ENCODE data around the gene PHF8.

Gene PHF8

GRCh38 chrX:54044126-54044876, at the start of gene PHF8:
Gene PHF8 (minus strand): TSS chrX:54044473. CDS start chrX:54042728, 1,745 bp downstream.
- DNase-seq, result peak; percentile 94

- DNase-seq, result peak; percentile 47
Observed at GRCh38 chrX:54093571-54093970, 49.3 kb upstream of the PHF8 start.

- DNase-seq, result no peak
Observed at GRCh38 chrX:54093159-54093558, 48.9 kb upstream of the PHF8 start.

- no peak for DNase-seq
Observed at GRCh38 chrX:54090880-54091279, 46.6 kb upstream of the PHF8 start.

- DNase-seq, result no peak
Observed at GRCh38 chrX:54089191-54089590, 44.9 kb upstream of the PHF8 start.

- no peak for DNase-seq
Observed at GRCh38 chrX:54087661-54088060, 43.4 kb upstream of the PHF8 start.

GRCh38 chrX:54085666-54086065, 41.4 kb upstream of the PHF8 start:
- no peak for DNase-seq

- peak; percentile 37 for DNase-seq
Observed at GRCh38 chrX:54076903-54077302, 32.6 kb upstream of the PHF8 start.

- no peak for DNase-seq
Observed at GRCh38 chrX:54074826-54075225, 30.6 kb upstream of the PHF8 start.

GRCh38 chrX:54067766-54068165, 23.5 kb upstream of the PHF8 start:
- no peak for DNase-seq

GRCh38 chrX:54066841-54067240, 22.6 kb upstream of the PHF8 start:
- peak; percentile 36 for DNase-seq

- no peak for DNase-seq
Observed at GRCh38 chrX:54064564-54064963, 20.3 kb upstream of the PHF8 start.

- no peak for DNase-seq
Observed at GRCh38 chrX:54063361-54063760, 19.1 kb upstream of the PHF8 start.

- no peak for DNase-seq
Observed at GRCh38 chrX:54049801-54050200, 5.5 kb upstream of the PHF8 start.

GRCh38 chrX:54048412-54048811, 4.1 kb upstream of the PHF8 start:
- DNase-seq, result no peak

GRCh38 chrX:54045563-54046228, 1.4 kb upstream of the PHF8 start:
- DNase-seq, result no peak

GRCh38 chrX:54044877-54045338, 635 bp upstream of the PHF8 start:
- DNase-seq, result no peak

GRCh38 chrX:54043541-54044125, 640 bp downstream of the PHF8 start:
- DNase-seq, result peak; percentile 10

- DNase-seq, result no peak
Observed at GRCh38 chrX:54043056-54043455, 1.2 kb downstream of the PHF8 start.

GRCh38 chrX:54042609-54043021, 1.7 kb downstream of the PHF8 start:
- DNase-seq, result peak; percentile 67

GRCh38 chrX:54030329-54030728, 13.9 kb downstream of the PHF8 start:
- no peak for DNase-seq

GRCh38 chrX:54029529-54030143, 14.6 kb downstream of the PHF8 start:
- no peak for DNase-seq

- DNase-seq, result no peak
Observed at GRCh38 chrX:54024350-54024749, 19.9 kb downstream of the PHF8 start.
